ENCODE results near the gene SLC45A1.
"Not testable (repeated sequence)": the region's sequence is repeated elsewhere in the genome, so short reads cannot be mapped to it uniquely, and the experiment has no call there.

The SLC45A1 gene

DNA sequence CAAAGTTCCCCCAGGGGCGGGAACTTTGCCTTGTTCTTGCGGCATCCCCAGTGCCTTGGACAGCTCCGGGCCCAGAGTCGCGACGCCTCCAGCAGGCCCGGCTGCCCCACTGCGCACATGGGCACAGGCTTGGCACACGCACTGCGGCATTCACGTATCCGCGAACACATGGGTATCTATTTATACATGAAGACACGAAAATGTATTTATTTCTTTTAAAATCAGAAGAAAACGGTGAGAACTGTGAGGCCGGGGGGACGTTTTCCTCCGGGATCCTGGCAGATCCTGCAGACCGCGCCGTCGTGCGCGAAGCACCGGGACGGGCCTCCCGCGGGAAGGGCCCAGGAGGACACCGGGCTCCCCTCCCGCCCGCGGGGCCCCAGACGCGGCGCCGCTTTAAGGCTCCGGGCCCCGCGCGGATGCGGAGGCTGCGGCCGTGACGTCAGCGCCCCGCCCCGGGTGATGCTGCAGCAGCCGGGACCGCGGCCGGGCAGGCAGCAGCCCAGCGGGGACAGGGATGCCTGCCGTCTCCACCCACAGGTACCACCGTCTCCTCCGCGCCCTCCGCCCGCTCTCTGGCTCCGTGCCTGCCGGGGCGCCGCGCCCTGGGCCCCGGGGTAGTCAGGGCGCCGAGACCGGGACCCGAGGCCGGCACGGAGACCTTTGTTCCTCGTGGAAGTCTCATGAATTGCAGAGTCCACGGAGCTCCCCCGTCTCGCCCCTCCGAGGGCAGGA is at the start of gene SLC45A1:
Gene SLC45A1 (plus strand): TSS at position 468 of the 735 bp plus-strand sequence. CDS start 6,216 bp downstream, outside the sequence.
- H3K4me3 ChIP-seq (ENCODE audit: low read length) = peak within 1 kb of the TSS; percentile 62
- no peaks in the 10 kb centered on the region for H3K9me3 ChIP-seq (ENCODE audit: control insufficient read depth, low read depth, low read length)
- H3K36me3 ChIP-seq (ENCODE audit: control insufficient read depth, low read depth, low read length) = no peaks in the 10 kb centered on the region
- peaks cover 17% of the 10 kb centered on the region for H3K4me1 ChIP-seq (ENCODE audit: control insufficient read depth, low read depth, low read length)
- H3K9ac ChIP-seq (ENCODE audit: low read length) = no peak within 1 kb of the TSS
- no peak within 1 kb of the TSS for H3K27ac ChIP-seq (ENCODE audit: low read length)
- H3K27me3 ChIP-seq (ENCODE audit: control insufficient read depth, insufficient read depth, low read length) = peaks cover 40% of the 10 kb centered on the region

DNA sequence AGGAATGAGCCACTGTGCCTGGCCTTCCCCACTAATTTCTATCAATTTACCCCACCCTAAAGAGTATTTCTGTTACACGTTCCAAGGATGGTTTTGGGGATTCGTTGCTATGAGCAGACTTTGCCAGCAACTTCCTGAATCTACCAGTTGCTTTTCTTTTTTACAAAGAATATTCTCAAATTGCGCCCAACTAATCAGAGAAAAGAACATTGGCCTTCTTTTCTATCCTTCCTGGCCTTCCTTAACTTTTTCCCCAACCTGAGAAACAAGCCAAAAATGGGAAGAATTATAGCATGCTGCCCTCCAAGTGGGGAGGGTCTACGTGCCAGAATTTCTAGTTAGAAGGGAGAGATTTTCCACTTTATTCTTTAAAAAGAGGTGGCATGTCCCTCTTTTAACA is 44.9 kb upstream of the SLC45A1 start:
- H3K9me3 ChIP-seq (ENCODE audit: control insufficient read depth, low read depth, low read length) = no peaks in the 10 kb centered on the region
- H3K4me1 ChIP-seq (ENCODE audit: control insufficient read depth, low read depth, low read length) = peaks cover 5% of the 10 kb centered on the region
- H3K9ac ChIP-seq (ENCODE audit: low read length) = no peak overlapping the region
- H3K27ac ChIP-seq (ENCODE audit: low read length) = no peak overlapping the region
- no peaks in the 10 kb centered on the region for H3K36me3 ChIP-seq (ENCODE audit: control insufficient read depth, low read depth, low read length)
- H3K4me3 ChIP-seq (ENCODE audit: low read length) = no peak overlapping the region
- no peaks in the 10 kb centered on the region for H3K27me3 ChIP-seq (ENCODE audit: control insufficient read depth, insufficient read depth, low read length)

DNA sequence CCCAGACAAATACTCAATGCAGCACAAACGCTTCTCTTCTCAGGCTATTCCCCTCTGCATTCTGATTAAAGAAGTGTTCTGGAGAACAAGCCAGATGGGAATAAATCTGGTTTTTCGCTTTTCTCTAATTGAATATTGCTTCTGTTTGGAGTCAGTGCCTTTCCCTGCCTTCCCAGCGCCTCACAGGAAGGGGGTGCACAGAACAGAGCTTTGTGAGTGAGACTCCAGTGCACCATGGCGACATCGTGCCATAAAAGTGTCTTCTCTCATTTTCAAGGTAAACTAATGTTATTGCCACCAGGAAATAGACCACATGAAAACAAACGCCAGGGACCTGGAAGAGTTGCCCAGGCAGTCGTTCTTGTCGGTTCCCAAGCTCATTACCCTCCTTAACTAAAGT is 43.6 kb upstream of the SLC45A1 start:
- Histone ChIP-seq H3K4me1 (ENCODE audit: control insufficient read depth, low read depth, low read length) (no peaks in the 10 kb centered on the region), H3K9ac (ENCODE audit: low read length) (no peak overlapping the region), H3K4me3 (ENCODE audit: low read length) (no peak overlapping the region), H3K27ac (ENCODE audit: low read length) (no peak overlapping the region), H3K36me3 (ENCODE audit: control insufficient read depth, low read depth, low read length) (no peaks in the 10 kb centered on the region), H3K9me3 (ENCODE audit: control insufficient read depth, low read depth, low read length) (no peaks in the 10 kb centered on the region), H3K27me3 (ENCODE audit: control insufficient read depth, insufficient read depth, low read length) (no peaks in the 10 kb centered on the region)

DNA sequence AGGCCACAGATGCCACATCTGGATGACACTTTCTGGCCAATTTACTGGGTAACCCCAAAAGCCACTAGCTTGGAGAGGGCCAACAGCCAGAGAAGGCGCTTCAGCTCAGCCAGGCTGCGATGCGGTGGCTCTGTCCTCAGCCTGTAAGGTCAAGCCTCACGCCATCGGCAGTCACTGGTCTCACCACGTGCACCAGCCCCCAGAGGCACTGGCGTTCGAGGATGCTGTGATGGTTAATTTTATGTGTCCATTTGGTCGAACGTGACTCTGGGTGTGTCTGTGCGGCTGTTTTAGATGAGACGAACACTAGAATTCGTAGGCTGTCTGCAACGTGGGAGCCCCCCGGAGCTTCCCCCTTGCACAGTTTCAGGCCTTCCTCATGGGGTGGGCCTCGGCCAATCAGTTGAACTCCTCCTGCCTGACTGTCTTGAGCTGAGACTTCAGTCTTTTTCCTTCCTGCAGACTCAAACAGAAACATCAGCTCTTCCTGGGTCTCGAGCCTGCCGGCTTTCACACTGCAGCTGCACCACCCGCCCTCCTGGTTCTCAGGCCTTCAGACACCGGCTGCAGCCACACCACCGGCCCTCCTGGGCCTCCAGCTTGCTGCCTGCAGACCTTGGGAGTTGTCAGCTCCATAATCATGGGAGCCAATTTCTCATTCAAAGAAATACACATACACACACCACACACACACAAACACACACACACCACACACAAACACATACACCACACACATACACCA is 41.6 kb upstream of the SLC45A1 start:
- no peaks in the 10 kb centered on the region for H3K36me3 ChIP-seq (ENCODE audit: control insufficient read depth, low read depth, low read length)
- no peak overlapping the region for H3K4me3 ChIP-seq (ENCODE audit: low read length)
- no peak overlapping the region for H3K9ac ChIP-seq (ENCODE audit: low read length)
- no peaks in the 10 kb centered on the region for H3K9me3 ChIP-seq (ENCODE audit: control insufficient read depth, low read depth, low read length)
- H3K4me1 ChIP-seq (ENCODE audit: control insufficient read depth, low read depth, low read length) = no peaks in the 10 kb centered on the region
- no peak overlapping the region for H3K27ac ChIP-seq (ENCODE audit: low read length)
- no peaks in the 10 kb centered on the region for H3K27me3 ChIP-seq (ENCODE audit: control insufficient read depth, insufficient read depth, low read length)

DNA sequence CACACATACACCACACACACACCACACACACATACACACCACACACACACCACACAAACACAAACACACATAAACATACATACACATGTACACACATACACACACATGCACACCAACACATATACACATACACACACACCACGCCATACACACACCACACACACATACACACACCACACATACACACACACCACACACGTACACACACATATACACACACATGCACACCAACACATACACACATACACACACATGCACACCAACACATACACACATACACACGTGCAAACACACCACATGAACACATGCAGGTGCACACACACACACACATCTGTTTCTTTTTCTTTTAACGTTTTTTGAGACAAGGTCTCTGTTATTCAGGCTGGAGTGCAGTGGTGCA is 41.0 kb upstream of the SLC45A1 start:
- no peaks in the 10 kb centered on the region for H3K27me3 ChIP-seq (ENCODE audit: control insufficient read depth, insufficient read depth, low read length)
- no peak overlapping the region for H3K4me3 ChIP-seq (ENCODE audit: low read length)
- H3K4me1 ChIP-seq (ENCODE audit: control insufficient read depth, low read depth, low read length) = no peaks in the 10 kb centered on the region
- H3K36me3 ChIP-seq (ENCODE audit: control insufficient read depth, low read depth, low read length) = no peaks in the 10 kb centered on the region
- H3K27ac ChIP-seq (ENCODE audit: low read length) = no peak overlapping the region
- H3K9ac ChIP-seq (ENCODE audit: low read length) = no peak overlapping the region
- H3K9me3 ChIP-seq (ENCODE audit: control insufficient read depth, low read depth, low read length) = no peaks in the 10 kb centered on the region

DNA sequence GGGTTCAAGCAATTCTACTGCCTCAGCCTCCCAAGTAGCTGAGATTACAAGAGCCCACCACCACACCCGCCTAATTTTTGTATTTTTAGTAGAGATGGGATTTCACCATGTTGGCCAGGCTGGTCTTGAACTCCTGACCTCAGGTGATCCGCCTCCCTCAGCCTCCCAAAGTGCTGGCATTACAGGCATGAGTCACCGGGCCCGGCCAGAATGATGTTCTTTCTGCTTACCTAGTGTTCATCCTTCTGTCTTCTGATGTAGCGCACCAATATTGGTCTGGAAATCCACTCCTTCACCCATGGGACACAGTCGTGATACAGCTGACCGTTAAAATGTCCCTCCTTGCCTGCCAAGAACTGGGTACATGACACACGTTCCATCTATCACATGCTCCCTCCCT is 39.2 kb upstream of the SLC45A1 start:
- H3K9ac ChIP-seq (ENCODE audit: low read length); H3K36me3 ChIP-seq (ENCODE audit: control insufficient read depth, low read depth, low read length): not testable (repeated sequence)

DNA sequence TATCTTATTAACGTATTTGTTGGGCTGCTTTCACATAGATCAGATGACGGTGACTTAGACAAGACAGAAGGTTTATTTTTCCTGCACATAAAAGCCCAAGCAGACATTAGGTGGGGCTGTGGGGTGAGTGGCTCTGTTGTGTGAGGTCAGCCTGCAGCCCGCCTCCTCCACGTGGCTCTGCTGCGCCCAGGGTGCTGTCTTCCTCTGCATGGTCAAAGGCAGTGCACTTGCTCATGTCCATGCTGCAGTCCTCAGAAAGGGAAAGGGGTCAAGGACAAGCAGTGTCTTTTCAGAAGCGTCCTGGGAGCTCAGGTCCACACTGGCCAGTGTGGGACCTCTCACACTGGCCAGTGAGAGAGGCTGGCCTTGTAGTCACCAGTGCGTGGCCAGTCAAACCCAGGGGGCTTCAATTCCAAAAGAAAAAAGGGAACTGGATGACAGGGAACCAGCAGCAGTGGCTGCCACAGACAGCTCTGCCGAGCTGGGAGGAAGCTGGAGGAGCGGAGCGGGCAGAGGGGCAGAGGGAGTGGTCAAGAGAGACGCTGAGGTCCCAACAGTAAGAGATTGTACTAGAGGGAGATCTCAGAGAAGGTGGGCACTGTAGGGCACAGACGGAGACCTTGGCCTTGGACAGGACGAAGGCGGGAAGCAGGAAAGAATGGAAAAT is 35.9 kb upstream of the SLC45A1 start:
- Histone ChIP-seq H3K4me1 (ENCODE audit: control insufficient read depth, low read depth, low read length) (no peaks in the 10 kb centered on the region), H3K27me3 (ENCODE audit: control insufficient read depth, insufficient read depth, low read length) (no peaks in the 10 kb centered on the region), H3K27ac (ENCODE audit: low read length) (no peak overlapping the region), H3K9ac (ENCODE audit: low read length) (no peak overlapping the region), H3K9me3 (ENCODE audit: control insufficient read depth, low read depth, low read length) (no peaks in the 10 kb centered on the region), H3K36me3 (ENCODE audit: control insufficient read depth, low read depth, low read length) (no peaks in the 10 kb centered on the region), H3K4me3 (ENCODE audit: low read length) (no peak overlapping the region)

More for the DNA sequence above, 39.2 kb upstream of the SLC45A1 start:
- not testable (repeated sequence) for H3K27me3 ChIP-seq (ENCODE audit: control insufficient read depth, insufficient read depth, low read length); H3K27ac ChIP-seq (ENCODE audit: low read length); H3K9me3 ChIP-seq (ENCODE audit: control insufficient read depth, low read depth, low read length); H3K4me1 ChIP-seq (ENCODE audit: control insufficient read depth, low read depth, low read length); H3K4me3 ChIP-seq (ENCODE audit: low read length)

DNA sequence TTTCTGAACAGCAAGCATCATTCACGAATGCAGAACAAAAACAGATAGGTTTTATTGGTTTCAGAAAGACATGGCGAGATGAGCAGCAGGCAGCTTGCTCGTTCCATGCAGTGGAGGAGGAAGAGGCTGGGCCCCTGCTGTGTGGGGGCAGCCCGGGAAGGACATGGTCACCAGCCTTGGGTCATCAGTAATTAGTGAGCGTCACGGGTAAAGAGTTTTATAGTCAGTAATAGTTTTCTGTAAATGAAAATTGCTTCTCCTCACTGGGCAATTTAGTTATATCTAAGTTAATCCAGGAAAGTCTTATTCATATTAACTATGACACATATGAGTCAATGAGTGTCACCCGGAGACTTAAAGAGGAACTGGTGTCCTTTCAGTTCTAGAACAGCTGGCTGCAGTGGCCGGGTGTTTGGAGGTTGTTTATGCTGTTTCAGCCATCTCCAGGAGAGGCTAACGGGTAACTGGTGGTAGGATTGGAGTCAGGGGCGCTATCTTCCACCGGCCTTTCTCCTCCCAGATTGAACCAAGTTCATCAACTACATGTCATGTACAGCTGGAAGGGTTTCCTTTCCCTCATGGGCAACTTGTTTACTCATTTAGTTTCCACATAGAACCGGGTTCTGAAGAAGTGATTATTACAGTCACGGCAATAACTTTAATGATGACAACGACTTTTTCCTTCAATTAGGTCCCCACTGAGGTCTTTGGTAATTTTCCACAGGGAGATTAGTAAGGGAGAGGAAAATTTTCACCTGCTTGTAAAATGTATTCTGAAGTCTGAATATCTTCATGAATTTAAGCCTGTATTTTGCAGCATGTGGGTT is 34.6 kb upstream of the SLC45A1 start:
- Histone ChIP-seq H3K9me3 (ENCODE audit: control insufficient read depth, low read depth, low read length) (no peaks in the 10 kb centered on the region), H3K27me3 (ENCODE audit: control insufficient read depth, insufficient read depth, low read length) (no peaks in the 10 kb centered on the region), H3K9ac (ENCODE audit: low read length) (no peak overlapping the region), H3K4me3 (ENCODE audit: low read length) (no peak overlapping the region), H3K4me1 (ENCODE audit: control insufficient read depth, low read depth, low read length) (no peaks in the 10 kb centered on the region), H3K27ac (ENCODE audit: low read length) (no peak overlapping the region), H3K36me3 (ENCODE audit: control insufficient read depth, low read depth, low read length) (no peaks in the 10 kb centered on the region)

DNA sequence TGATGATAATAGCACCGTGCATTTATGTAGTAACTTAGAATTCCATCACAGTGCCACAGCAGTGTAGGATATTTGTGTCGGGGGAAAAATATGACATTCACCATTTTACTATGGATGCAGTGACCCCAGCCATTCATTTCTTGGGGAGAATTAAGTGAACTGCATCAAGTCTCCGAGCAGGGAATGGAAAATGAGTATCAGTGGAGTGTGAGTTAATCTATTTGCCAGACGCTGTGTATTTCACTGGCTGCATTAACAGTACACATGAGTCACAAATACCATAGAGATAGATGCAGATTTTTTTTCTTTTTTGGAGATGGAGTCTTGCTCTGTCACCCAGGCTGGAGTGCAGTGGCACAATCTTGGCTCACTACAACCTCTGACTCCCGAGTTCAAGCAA is 33.8 kb upstream of the SLC45A1 start:
- H3K9ac ChIP-seq (ENCODE audit: low read length) = no peak overlapping the region
- no peaks in the 10 kb centered on the region for H3K27me3 ChIP-seq (ENCODE audit: control insufficient read depth, insufficient read depth, low read length)
- H3K36me3 ChIP-seq (ENCODE audit: control insufficient read depth, low read depth, low read length) = no peaks in the 10 kb centered on the region
- H3K4me3 ChIP-seq (ENCODE audit: low read length) = no peak overlapping the region
- no peaks in the 10 kb centered on the region for H3K4me1 ChIP-seq (ENCODE audit: control insufficient read depth, low read depth, low read length)
- H3K27ac ChIP-seq (ENCODE audit: low read length) = no peak overlapping the region
- no peaks in the 10 kb centered on the region for H3K9me3 ChIP-seq (ENCODE audit: control insufficient read depth, low read depth, low read length)

DNA sequence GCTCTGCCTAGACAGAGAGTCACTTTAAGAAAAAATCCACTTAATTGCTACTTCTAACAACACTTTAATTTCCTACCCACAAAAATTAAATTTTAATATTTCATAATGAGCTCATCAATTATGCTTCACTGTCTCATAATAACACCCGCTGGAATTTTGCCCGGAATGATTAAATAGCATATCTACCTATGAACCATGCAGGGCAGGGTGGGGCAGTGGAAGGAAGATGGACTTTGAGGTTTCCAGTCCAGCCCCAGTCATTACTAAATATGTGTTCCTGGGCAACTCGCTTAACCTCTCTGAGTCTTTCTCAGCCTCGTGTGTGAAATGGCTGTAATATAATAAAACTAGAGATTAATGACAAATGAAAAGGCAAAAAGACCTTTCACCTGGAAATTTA is 32.8 kb upstream of the SLC45A1 start:
- Histone ChIP-seq H3K4me3 (ENCODE audit: low read length) (no peak overlapping the region), H3K27ac (ENCODE audit: low read length) (no peak overlapping the region), H3K9ac (ENCODE audit: low read length) (no peak overlapping the region), H3K9me3 (ENCODE audit: control insufficient read depth, low read depth, low read length) (no peaks in the 10 kb centered on the region), H3K36me3 (ENCODE audit: control insufficient read depth, low read depth, low read length) (no peaks in the 10 kb centered on the region), H3K27me3 (ENCODE audit: control insufficient read depth, insufficient read depth, low read length) (no peaks in the 10 kb centered on the region), H3K4me1 (ENCODE audit: control insufficient read depth, low read depth, low read length) (no peaks in the 10 kb centered on the region)

DNA sequence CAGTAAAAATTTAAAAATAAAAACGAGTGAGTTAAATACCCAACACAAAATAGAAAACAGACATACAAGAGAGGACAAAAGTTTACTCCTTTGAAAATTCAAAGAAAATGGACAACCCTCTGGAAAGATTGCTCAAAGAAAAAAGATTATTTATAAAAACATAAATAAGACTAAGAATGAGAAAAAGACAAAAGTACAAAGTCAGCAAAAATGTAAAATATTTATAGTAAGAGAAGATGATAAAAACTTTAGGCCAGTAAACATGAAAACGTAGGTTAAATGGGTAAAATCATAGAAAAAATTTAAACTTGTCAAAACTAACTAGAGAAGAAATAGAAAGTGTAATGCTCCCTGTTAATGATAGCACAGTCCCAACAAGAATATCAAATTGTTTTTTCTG is 31.9 kb upstream of the SLC45A1 start:
- Histone ChIP-seq H3K9me3 (ENCODE audit: control insufficient read depth, low read depth, low read length) (no peaks in the 10 kb centered on the region), H3K4me1 (ENCODE audit: control insufficient read depth, low read depth, low read length) (no peaks in the 10 kb centered on the region), H3K36me3 (ENCODE audit: control insufficient read depth, low read depth, low read length) (no peaks in the 10 kb centered on the region), H3K9ac (ENCODE audit: low read length) (no peak overlapping the region), H3K27ac (ENCODE audit: low read length) (no peak overlapping the region), H3K4me3 (ENCODE audit: low read length) (no peak overlapping the region), H3K27me3 (ENCODE audit: control insufficient read depth, insufficient read depth, low read length) (no peaks in the 10 kb centered on the region)

All from iPS-18a (cell line).